HL-60 (cell line): ENCODE measurements around the gene CHMP4A.

Experiments
- DNase-seq, 2 experiments: peaks; one replicate each; pipeline ENCODE4 v3.0.0-alpha.2; 2010 to 2020; ENCODE audit warnings: low read depth in 1 of 2, low spot score in 1 of 2
- H3K27ac ChIP-seq: fragments of 250-450 bp; sonication (Bioruptor Pico); replicated peaks from 2 replicates; pipeline ENCODE4 v1.5.1; 2020; ENCODE audit warnings: mild to moderate bottlenecking, moderate library complexity
- H3K27me3 ChIP-seq: fragments of 250-450 bp; sonication (Bioruptor Pico); 2 replicates; pipeline ENCODE4 v1.5.1; 2021; ENCODE audit warnings: mild to moderate bottlenecking, moderate library complexity; ENCODE audit not compliant: insufficient read depth, poor library complexity, severe bottlenecking
- H3K4me3 ChIP-seq: replicated peaks from 2 replicates; pipeline ENCODE4 v1.5.1; 2011; ENCODE audit warnings: mild to moderate bottlenecking, control low read depth, low read length; ENCODE audit not compliant: insufficient read depth
- CTCF ChIP-seq: IDR thresholded peaks from one replicate; pipeline ENCODE4 v1.5.1; 2011; ENCODE audit warnings: low read length, control low read depth, inconsistent platforms; ENCODE audit not compliant: insufficient read depth
- GABPA ChIP-seq: IDR thresholded peaks from 2 replicates; pipeline ENCODE4 v1.6.1; 2012; ENCODE audit warnings: low read depth
- POLR2AphosphoS5 ChIP-seq: IDR thresholded peaks from 2 replicates; pipeline ENCODE4 v1.6.1; 2012; ENCODE audit warnings: low read depth
- REST ChIP-seq: IDR thresholded peaks from 2 replicates; pipeline ENCODE4 v1.6.1; 2012; ENCODE audit warnings: low read depth; ENCODE audit not compliant: insufficient replicate concordance
- SPI1 ChIP-seq: IDR thresholded peaks from 2 replicates; pipeline ENCODE4 v1.6.1; 2012; ENCODE audit warnings: low read depth, mild to moderate bottlenecking, borderline replicate concordance

Gene CHMP4A

GRCh38 chr14:24186831-24187538 lies 26.3 kb downstream of the CHMP4A start:
- Histone ChIP-seq H3K4me3 (no peak overlapping the region), H3K27me3 (no peaks in the 10 kb centered on the region), H3K27ac (no peak overlapping the region)
- no peak for DNase-seq
- TF ChIP-seq POLR2AphosphoS5 (no peak), GABPA (no peak), CTCF (no peak), REST (no peak), SPI1 (no peak)

- Histone ChIP-seq H3K4me3 (no peak overlapping the region), H3K27me3 (no peaks in the 10 kb centered on the region), H3K27ac (no peak overlapping the region)
- TF ChIP-seq REST (no peak), SPI1 (no peak), GABPA (no peak), POLR2AphosphoS5 (no peak), CTCF (no peak)
- DNase-seq: no peak
Measured at GRCh38 chr14:24185741-24186140, 27.5 kb downstream of the CHMP4A start.

- Histone ChIP-seq H3K4me3 (no peak overlapping the region), H3K27ac (no peak overlapping the region), H3K27me3 (no peaks in the 10 kb centered on the region)
- DNase-seq: no peak
- no peak for TF ChIP-seq SPI1
Measured at GRCh38 chr14:24185026-24185425, 28.3 kb downstream of the CHMP4A start.

GRCh38 chr14:24184104-24184970 lies 29.0 kb downstream of the CHMP4A start:
- no peak for TF ChIP-seq POLR2AphosphoS5
- no peak for TF ChIP-seq REST
- TF ChIP-seq CTCF: no peak
- Histone ChIP-seq H3K27me3 (no peaks in the 10 kb centered on the region), H3K4me3 (no peak overlapping the region), H3K27ac (no peak overlapping the region)
- no peak for DNase-seq
